Measurements from ENCODE around the gene PMS2.
"Not testable (repeated sequence)": the region's sequence is repeated elsewhere in the genome, so short reads cannot be mapped to it uniquely, and the experiment has no call there.

Gene PMS2

GRCh38 chr7:6008668-6009611 is at the start of gene PMS2, which contains the start of gene AIMP2:
PMS2 (minus strand) TSS chr7:6009049; CDS start chr7:6009019, 30 bp downstream.
AIMP2 (plus strand) TSS chr7:6009272; CDS start chr7:6009364, 92 bp downstream.
- DNase-seq (ENCODE audit: low spot score) = peak; percentile 99

GRCh38 chr7:6057316-6058129 is 48.7 kb upstream of the PMS2 start:
- DNase-seq (ENCODE audit: low spot score) = no peak

GRCh38 chr7:6056616-6057015 is 47.8 kb upstream of the PMS2 start:
- DNase-seq (ENCODE audit: low spot score) = no peak

- DNase-seq (ENCODE audit: low spot score) = not testable (repeated sequence)
Observed at GRCh38 chr7:6051185-6051584, 42.3 kb upstream of the PMS2 start.

- no peak for DNase-seq (ENCODE audit: low spot score)
Observed at GRCh38 chr7:6049780-6050179, 40.9 kb upstream of the PMS2 start.

GRCh38 chr7:6035686-6036085 is 26.8 kb upstream of the PMS2 start:
- no peak for DNase-seq (ENCODE audit: low spot score)

- DNase-seq (ENCODE audit: low spot score) = no peak
Observed at GRCh38 chr7:6035165-6035564, 26.3 kb upstream of the PMS2 start.

GRCh38 chr7:6032641-6033040 is 23.8 kb upstream of the PMS2 start:
- no peak for DNase-seq (ENCODE audit: low spot score)

GRCh38 chr7:6032167-6032566 is 23.3 kb upstream of the PMS2 start:
- DNase-seq (ENCODE audit: low spot score) = no peak

- no peak for DNase-seq (ENCODE audit: low spot score)
Observed at GRCh38 chr7:6031567-6031966, 22.7 kb upstream of the PMS2 start.

GRCh38 chr7:6030988-6031387 is 22.1 kb upstream of the PMS2 start, which contains the start of gene ANKRD61:
ANKRD61 (plus strand) TSS chr7:6031376; CDS start chr7:6031376, 0 bp downstream.
- DNase-seq (ENCODE audit: low spot score) = no peak

GRCh38 chr7:6028563-6028962 is 19.7 kb upstream of the PMS2 start:
- no peak for DNase-seq (ENCODE audit: low spot score)

GRCh38 chr7:6027806-6028365 is 19.0 kb upstream of the PMS2 start:
- no peak for DNase-seq (ENCODE audit: low spot score)

GRCh38 chr7:6026820-6027311 is 18.0 kb upstream of the PMS2 start:
- DNase-seq (ENCODE audit: low spot score) = no peak

GRCh38 chr7:6026011-6026819 is 17.4 kb upstream of the PMS2 start:
- DNase-seq (ENCODE audit: low spot score) = peak; percentile 51

GRCh38 chr7:6023974-6024435 is 15.2 kb upstream of the PMS2 start:
- no peak for DNase-seq (ENCODE audit: low spot score)

GRCh38 chr7:6022707-6023106 is 13.9 kb upstream of the PMS2 start:
- DNase-seq (ENCODE audit: low spot score) = no peak

GRCh38 chr7:6020371-6021286 is 11.8 kb upstream of the PMS2 start:
- DNase-seq (ENCODE audit: low spot score) = no peak

- no peak for DNase-seq (ENCODE audit: low spot score)
Observed at GRCh38 chr7:6016653-6016966, 7.8 kb upstream of the PMS2 start.

GRCh38 chr7:6015917-6016652 is 7.2 kb upstream of the PMS2 start:
- no peak for DNase-seq (ENCODE audit: low spot score)

All from kidney tubule cell (primary cell).